Astrocyte of the spinal cord (primary cell): ENCODE measurements around the gene SLC19A1.
A peak's percentile ranks its signal among the peaks of the same experiment; 100 is the strongest.

Experiments used
- DNase-seq: peaks from one replicate; pipeline ENCODE4 v3.0.0; 2011; ENCODE audit warnings: low read depth, low spot score
- H3K4me3 ChIP-seq: 2 replicates; pipeline ENCODE4 v1.5.1; 2011; ENCODE audit warnings: low read depth, mild to moderate bottlenecking, low read length, moderate library complexity
- CTCF ChIP-seq: IDR thresholded peaks from 2 replicates; pipeline ENCODE4 v1.5.1; 2012; ENCODE audit warnings: low read depth, mild to moderate bottlenecking, low read length, inconsistent platforms
- in situ Hi-C: cut with HindIII; loops from 2 replicates; pipeline ENCODE4 v1.10.0; 2017; ENCODE audit warnings: low sequenced_read_pairs

SLC19A1 gene

GRCh38 chr21:45554477-45555175, 12.4 kb upstream of the SLC19A1 start:
- in situ Hi-C loops = no loop called here
- DNase-seq = peak; percentile 58
- TF ChIP-seq CTCF = peak; percentile 69
- peak overlapping the region; percentile 61 for H3K4me3 ChIP-seq

- in situ Hi-C loops = no loop called here
- no peak for TF ChIP-seq CTCF
- DNase-seq = no peak
- H3K4me3 ChIP-seq = no peak overlapping the region
Observed at GRCh38 chr21:45552696-45553391, 10.6 kb upstream of the SLC19A1 start.

DNA sequence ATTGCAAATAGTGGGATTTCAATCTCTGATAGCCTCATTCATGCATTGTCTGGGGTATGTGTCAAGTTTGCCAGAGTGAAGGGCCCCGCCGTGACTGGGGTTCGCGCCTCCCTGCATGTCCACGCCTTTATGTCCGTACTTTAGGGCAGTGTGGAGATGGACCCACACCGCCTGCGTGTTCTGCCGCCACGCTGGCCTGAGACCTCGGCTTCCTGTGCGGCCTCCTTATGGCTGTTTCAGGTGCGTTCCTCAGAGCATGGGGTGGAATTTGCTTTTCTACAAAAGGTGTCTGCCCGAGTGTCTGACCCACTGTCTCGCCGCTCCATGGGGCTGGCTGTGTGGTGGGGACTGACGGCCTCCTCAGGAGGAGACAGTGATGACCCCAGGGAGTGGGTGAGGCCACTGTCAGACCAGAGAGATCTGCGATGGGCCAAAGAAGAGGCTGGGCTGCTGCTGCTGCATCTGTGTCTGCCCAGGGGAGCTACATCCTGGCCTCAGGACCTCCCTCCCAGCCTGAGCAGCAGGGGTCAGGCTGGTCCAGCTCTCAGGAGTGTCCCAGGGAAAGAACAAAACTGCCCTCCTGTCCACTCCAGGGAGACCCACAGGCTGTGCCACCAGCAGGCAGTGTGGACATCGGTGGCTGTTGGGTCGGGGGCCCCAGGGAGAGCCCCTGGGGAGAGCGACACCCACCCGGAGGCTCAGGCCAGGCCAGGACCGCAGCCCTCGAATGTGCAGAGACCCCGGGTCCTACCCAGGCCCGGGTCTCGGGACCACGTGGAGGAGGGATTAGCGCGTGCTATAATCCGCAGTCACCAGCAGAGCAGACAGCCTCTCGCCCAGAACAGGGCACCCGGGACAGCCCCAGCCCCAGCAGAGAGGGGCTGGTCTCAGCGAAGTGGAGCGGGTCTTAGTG, 9.8 kb upstream of the SLC19A1 start:
- in situ Hi-C loops = no loop called here
- DNase-seq = no peak
- H3K4me3 ChIP-seq = no peak overlapping the region
- no peak for TF ChIP-seq CTCF

DNA sequence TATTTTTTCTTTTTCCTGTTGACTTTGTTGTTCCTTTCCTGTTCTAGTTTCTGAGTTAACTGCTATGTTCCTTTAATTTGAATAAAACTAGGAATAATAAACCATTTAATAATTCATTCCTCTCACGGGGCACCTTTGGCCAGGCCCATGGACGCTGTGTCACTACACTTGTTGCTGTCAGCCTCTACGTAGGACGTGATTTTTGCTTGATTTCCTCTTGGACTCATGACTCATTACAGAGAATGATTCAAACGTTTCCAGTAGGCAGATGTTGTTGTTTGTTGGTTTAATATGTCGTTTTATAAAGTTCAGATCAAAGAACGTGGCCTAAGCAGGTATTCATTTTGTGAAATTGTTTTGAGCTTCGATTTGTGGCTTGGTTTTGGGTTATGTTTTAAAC, 9.1 kb upstream of the SLC19A1 start:
- in situ Hi-C loops = no loop called here
- TF ChIP-seq CTCF = no peak
- no peak overlapping the region for H3K4me3 ChIP-seq
- peak; percentile 71 for DNase-seq

DNA sequence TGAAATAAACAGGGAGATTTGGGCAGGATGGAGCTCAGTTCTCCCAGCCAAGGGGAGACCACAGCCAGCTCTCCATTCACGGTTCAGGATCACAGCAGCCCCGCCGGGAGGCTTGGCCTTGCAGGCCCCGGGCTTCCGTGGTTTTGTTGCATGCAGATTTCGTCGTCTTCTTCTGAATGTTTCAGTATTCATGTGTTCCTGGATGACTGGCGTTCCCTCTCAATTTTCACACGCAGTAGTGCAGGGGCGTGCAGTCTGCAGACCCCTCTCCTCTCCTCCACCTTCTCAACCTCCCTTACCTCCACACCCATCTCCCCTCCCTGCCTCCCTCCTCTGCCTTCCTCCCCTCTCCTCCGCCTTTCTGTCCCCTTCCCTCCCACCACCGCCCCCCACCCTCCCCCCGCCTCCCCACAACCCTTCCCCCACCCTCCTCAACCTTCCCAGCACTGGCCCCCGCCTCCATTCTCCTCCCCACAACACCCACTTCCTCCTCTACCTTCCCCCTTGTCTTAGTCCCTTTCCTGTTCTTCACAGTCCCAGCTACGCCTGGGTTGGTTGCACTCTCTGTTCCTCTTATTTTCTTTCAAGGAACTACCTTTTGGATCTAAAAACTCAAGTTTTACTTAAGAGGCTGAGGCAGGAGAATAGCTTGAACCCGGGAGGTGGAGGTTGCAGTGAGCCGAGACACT, 8.4 kb upstream of the SLC19A1 start:
- TF ChIP-seq CTCF = no peak
- no peak for DNase-seq
- in situ Hi-C loops = no loop called here
- H3K4me3 ChIP-seq = no peak overlapping the region
